Retinal pigment epithelial cell (primary cell): ENCODE results near the gene MAPK10.

Experiments used
- DNase-seq: peaks from one replicate; pipeline ENCODE4 v3.0.0-alpha.2; 2010; ENCODE audit warnings: low read depth
- H3K4me3 ChIP-seq: 2 replicates; pipeline ENCODE4 v1.5.1; 2011; ENCODE audit warnings: mild to moderate bottlenecking, low read length, control low read depth, moderate library complexity
- CTCF ChIP-seq: conservative IDR thresholded peaks from 2 replicates; pipeline ENCODE4 v1.5.1; 2011; ENCODE audit warnings: low read depth, low read length, control low read depth, inconsistent platforms

The MAPK10 gene

GRCh38 chr4:86130160-86130933 lies 229.5 kb downstream of the MAPK10 start:
- no peak for DNase-seq
- TF ChIP-seq CTCF = no peak
- H3K4me3 ChIP-seq = no peak overlapping the region

DNA sequence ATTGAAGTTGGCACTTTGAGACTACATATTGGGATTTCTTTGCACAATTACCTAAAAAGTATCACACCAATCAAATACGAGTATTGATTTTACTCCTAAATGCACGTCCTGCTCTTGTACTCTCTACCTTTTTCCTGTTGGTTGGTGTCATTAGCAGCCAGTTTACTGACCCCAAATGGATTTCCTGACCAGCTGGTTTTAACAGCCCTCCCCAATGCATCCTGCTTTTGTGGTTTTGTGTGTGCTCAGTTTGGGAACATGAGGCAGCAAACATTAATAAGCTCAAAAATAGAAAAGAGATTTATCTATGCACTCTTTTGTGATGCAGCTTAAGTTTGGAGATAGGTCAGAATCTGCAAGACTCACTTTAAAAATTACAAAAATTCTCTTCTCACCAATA lies 230.3 kb downstream of the MAPK10 start:
- DNase-seq = no peak

GRCh38 chr4:86122404-86122803 lies 237.4 kb downstream of the MAPK10 start:
- H3K4me3 ChIP-seq = no peak overlapping the region
- DNase-seq = no peak
- no peak for TF ChIP-seq CTCF

More for the DNA sequence above, 230.3 kb downstream of the MAPK10 start:
- H3K4me3 ChIP-seq = no peak overlapping the region
- no peak for TF ChIP-seq CTCF

DNA sequence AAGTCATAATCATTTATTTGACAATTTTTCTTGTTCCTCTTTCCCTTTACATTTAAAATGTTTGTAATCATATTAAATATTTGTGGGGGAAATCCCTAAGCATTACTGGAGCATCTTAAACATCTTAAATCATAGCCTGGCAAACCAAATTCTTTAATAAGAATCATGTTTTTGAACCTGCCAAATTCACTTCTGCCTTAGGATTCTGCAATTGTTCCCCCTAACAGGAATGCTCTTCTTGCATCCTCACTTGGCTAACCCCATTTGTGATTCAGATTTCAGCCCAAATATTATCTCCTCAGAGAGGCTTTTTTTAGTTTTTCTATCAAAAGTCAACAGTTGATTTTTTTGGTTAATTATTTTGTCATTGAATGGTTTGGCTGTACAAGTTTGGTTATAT lies 241.1 kb downstream of the MAPK10 start:
- no peak for DNase-seq
- no peak overlapping the region for H3K4me3 ChIP-seq
- TF ChIP-seq CTCF = no peak

DNA sequence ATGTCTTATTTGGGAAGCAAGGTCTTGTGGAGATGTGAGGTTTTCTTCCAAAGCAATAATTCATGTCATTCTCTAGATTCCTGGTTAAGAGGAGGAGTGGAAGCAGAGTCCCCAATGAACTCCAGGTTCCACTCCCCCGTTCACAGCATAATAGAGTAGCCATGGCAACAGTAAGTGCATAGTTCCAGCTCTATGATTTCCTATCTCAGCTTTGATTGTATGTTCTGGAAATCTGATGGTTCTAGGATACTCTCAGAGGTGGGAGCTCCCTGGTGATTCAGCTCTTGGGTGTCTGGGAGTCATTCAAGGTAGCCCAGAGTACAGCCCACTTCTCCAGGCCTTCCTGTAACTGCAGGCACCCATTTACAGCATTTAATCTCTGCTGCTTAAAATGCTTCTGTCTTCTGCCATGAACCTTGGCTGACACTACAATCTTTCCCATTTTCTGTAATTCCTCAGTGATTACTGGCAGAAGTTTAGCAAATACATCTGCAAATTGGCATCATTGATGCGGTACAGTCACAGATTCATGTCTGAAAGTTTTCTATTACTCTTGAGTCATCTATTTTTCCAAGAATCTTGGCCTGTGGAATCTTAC lies 242.0 kb downstream of the MAPK10 start:
- no peak for TF ChIP-seq CTCF
- peak; percentile 80 for DNase-seq
- H3K4me3 ChIP-seq = no peak overlapping the region

DNA sequence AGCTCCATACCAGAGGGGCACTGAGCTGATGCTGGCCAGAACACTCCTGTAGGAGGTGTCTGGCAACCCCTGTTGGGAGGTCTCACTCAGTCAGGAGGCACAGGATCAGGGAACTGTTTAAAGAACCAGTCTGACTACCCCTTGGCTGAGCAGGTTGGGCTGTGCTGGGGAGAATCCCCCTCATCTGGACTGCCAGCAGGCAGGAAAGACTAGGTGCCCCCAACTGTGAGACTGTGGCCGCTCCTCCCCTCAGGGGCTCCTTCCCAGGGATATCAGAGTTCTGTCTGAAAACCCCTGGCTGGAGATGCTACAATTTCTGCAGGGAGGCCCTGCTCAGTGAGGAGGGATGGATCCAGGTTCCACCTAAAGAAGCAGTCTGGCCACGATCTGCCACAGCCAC lies 245.3 kb downstream of the MAPK10 start:
- no peak for TF ChIP-seq CTCF
- H3K4me3 ChIP-seq = no peak overlapping the region
- DNase-seq = no peak

- H3K4me3 ChIP-seq = no peak overlapping the region
- no peak for TF ChIP-seq CTCF
- DNase-seq = no peak
Measured at GRCh38 chr4:86108834-86109233, 251.0 kb downstream of the MAPK10 start.
